CD4-positive, alpha-beta T cell treated with Interleukin-6 for 4 hours (primary cell): ENCODE results near the gene ZAR1.
"Not testable (repeated sequence)": the region's sequence is repeated elsewhere in the genome, so short reads cannot be mapped to it uniquely, and the experiment has no call there.

Experiments
- DNase-seq: peaks from one replicate; pipeline ENCODE4 v3.0.0-alpha.2; 2020; ENCODE audit warnings: mixed read lengths

The ZAR1 gene

GRCh38 chr4:48490012-48490679 is at the start of gene ZAR1:
ZAR1 (plus strand) TSS chr4:48490252; CDS start chr4:48490292, 40 bp downstream.
- DNase-seq = no peak

DNA sequence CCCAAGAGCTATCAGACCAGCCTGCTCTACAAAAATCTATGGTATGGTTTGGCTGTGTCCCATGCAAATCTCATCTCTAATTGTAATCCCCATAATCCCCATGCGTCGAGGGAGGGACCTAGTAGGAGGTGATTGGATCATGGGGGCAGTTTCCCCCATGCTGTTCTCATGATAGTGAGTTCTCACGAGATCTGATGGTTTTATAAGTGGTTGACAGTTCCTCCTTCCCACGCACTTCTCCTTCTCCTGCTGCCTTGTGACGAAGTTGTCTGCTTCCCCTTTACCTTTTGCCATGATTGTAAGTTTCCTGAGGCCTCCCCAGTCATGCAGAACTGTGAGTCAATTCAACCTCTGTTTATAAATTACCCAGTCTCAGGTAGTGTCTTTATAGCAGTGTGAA is 49.1 kb upstream of the ZAR1 start:
- DNase-seq = not testable (repeated sequence)

DNA sequence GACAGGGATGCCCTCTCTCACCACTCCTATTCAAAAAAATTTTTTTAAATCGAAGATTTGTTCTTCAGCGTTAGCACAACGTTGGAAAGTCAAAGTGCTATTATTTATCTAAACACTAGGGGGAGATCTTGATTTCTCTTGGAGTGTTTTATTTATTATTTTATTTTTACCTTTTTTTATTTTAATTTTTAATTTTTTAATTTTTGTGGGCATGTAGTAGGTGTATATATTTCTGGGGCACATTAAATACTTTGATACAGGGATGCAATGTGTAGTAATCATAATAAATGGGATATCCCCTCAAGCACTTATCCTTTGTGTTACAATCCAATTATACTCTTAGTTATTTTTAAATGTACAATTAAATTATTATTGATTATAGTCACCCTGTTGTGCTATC is 44.3 kb upstream of the ZAR1 start:
- DNase-seq = no peak

GRCh38 chr4:48446642-48447041 is 43.4 kb upstream of the ZAR1 start:
- DNase-seq = no peak

DNA sequence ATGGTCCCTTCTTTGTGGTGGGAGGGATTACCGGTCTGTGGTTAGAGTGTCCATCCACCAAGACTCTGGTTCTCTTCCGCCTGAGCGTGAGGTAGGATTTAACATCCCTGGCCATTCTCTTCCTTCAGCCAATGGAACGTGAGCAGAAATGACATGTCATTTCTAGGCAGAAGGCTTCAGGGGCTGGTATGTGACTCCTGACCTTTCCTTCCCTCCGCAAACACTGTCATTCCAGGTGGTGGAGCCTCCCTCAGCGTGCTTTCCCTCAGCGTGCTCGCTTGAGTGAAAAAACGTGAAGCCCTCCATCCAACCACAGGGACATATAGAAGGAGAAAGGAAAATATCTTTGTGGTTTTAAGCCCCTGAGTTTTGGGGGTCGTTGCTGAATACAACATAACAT is 40.9 kb upstream of the ZAR1 start:
- no peak for DNase-seq

GRCh38 chr4:48450740-48451139 is 39.3 kb upstream of the ZAR1 start:
- DNase-seq = no peak

DNA sequence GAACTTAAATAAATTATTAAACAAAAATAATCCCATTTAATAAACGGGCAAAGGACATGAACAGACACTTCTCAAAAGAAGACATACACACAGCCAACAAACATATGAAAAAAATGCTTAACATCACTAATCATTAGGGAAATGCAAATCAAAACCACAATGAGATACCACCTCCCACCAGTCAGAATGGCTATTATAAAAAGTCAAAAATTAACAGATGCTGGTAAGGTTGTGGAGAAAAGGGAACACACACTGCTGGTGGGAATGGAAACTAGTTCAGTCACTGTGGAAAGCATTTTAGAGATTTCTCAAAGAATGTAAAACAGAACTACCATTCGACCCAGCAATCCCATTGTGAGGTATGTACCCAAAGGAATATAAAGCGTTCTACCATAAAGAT is 38.4 kb upstream of the ZAR1 start:
- DNase-seq = not testable (repeated sequence)

GRCh38 chr4:48454591-48454990 is 35.5 kb upstream of the ZAR1 start:
- no peak for DNase-seq

DNA sequence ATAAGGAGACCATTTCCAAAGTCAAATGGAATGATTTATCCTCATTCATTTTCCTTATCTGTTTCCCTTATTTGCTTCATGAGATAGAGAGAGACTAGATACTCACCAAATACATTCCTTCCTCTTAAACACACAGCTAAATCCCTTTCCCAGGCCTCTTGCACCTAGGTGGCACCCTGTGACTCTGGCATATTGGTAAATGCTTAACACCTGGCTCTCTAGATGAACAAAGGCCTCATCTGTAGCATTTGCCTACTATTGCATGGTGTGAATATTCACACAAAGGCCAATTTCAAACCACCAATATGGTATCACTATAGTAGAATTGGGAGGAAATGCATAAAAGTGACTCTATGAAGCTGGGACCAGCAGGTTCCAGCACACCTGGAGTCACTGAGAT is 29.1 kb upstream of the ZAR1 start:
- DNase-seq = no peak

GRCh38 chr4:48462363-48462762 is 27.7 kb upstream of the ZAR1 start:
- DNase-seq = no peak

DNA sequence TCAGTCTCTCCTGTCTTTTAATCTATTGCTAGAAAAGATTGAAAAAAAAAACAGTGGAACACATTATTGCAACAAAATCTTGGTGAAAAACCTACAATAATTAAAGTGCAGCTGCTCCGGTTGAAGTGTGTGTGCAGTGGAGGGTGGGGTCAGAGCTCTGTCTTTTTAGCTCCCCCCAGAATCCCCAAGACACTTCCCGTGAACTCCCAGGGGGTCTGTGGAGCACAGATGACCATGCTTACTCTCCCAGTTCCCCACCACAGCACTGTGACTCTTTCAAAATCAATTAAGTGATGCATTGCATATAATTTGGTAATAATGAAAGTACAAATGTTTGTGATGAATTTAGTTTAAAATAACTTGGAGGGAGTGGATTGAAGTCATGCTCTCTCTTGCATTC is 22.6 kb upstream of the ZAR1 start:
- DNase-seq = no peak

DNA sequence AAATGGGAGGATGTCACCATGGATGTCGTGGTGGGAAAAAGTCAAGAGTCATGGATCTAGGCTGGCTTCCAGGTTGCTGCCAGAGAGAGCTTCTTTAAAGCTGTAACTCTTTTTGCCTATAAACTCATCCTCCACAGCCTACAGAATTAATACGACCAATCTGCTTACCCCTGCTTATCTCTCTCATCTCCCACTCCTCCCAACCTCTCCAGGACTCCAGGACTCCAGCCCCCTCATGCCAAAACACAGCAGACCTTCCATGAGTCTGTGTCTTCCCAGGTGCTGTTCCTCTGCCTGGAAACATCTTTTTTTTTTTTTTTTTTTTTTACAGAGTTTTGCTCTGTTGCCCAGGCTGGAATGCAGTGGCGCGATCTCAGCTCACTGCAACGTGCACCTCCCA is 22.2 kb upstream of the ZAR1 start:
- no peak for DNase-seq

GRCh38 chr4:48470137-48470536 is 19.9 kb upstream of the ZAR1 start:
- no peak for DNase-seq

GRCh38 chr4:48470570-48470969 is 19.5 kb upstream of the ZAR1 start:
- DNase-seq = no peak

DNA sequence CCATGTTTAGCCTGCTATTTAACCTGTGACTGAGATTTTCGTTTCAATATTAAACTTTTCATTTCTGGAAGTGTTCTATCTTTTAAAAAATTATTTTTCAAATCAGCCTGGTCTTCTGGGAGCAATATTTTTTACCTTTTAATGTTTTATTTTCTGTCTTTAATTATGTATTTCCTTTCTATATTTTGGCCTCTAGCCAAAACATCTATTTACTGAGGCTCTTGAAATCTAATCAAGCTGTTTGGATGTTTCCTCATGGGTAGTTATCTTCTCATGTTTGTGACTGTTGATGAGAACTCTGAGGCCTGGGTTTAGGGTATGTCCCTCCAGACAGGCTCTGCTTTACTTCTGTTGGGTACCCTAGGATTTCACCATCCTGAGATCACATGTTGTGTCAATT is 17.3 kb upstream of the ZAR1 start:
- DNase-seq = no peak

- DNase-seq = no peak
Observed at GRCh38 chr4:48475770-48476169, 14.3 kb upstream of the ZAR1 start.

DNA sequence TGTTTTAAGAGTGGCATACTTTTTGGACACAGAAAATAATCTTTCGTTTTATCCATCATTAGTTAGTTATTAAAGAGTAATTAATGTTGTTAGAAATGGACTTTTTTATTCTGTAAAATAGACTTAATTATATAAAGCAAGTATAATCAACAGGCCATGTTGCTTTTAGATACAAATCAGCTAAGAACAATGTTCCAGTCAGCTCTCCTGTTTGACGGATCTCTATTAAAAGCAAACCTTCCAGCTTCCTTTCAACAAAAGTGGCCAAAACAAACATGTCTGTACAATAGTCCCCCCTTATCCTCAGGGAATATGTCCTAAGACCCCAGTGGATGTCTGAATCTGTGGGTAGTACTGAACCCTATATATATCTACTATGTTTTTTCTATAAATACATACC is 11.8 kb upstream of the ZAR1 start:
- no peak for DNase-seq

GRCh38 chr4:48481581-48481980 is 8.5 kb upstream of the ZAR1 start:
- DNase-seq = no peak

DNA sequence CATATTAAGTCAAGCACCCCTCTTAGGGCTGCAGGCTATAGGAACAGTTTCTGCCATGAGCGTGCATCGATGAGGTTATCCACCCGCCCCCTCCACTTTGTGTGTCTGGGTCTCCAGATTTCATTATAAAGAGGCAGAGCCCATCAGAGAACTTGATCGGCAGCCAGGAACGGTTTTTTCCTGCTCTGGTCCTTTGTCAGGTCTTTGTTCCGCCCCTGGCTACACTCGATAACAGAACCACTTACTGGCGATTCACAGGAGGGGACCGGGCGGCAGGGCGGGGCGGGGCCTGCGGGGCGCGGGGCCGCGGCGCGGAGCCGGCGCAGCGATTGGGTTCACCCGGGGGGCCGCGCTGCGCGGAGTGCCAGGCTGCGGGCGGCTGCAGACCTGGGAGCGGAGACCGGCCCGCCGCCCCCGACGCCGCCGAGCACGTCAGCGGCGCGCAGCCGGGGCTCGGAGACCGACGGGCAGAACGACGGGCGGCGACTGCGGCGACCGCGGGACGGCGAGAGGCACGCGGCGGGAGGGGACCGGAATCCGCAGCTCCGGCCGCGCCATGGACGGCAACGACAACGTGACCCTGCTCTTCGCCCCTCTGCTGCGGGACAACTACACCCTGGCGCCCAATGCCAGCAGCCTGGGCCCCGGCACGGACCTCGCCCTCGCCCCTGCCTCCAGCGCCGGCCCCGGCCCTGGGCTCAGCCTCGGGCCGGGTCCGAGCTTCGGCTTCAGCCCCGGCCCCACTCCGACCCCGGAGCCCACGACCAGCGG is 6.9 kb upstream of the ZAR1 start, which contains the start of gene SLC10A4:
Gene SLC10A4 (plus strand): TSS at position 338 of the 771 bp plus-strand sequence. CDS start 219 bp downstream, at position 557.
- DNase-seq = peak; percentile 10

DNA sequence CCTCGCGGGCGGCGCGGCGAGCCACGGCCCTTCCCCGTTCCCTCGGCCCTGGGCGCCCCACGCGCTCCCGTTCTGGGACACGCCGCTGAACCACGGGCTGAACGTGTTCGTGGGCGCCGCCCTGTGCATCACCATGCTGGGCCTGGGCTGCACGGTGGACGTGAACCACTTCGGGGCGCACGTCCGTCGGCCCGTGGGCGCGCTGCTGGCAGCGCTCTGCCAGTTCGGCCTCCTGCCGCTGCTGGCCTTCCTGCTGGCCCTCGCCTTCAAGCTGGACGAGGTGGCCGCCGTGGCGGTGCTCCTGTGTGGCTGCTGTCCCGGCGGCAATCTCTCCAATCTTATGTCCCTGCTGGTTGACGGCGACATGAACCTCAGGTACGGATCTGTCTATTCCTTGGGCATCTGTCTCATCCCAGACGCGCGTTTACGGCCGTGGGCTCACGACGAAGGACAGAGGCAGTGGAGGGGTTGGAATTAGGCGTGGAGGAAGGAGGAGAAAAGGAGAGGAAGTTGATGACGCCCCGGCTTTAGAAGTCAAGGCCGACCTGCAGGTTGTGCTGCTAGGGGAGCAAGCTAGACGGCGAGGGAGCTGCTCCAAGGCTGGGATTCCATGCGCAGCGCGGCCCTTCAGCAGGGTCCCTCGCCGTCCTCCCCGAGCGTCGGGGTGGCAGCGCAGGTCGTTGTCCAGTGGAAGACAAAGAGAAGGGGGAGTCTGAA is 6.1 kb upstream of the ZAR1 start:
- no peak for DNase-seq

- no peak for DNase-seq
Observed at GRCh38 chr4:48484494-48485168, 5.4 kb upstream of the ZAR1 start.

GRCh38 chr4:48489683-48490011 is 405 bp upstream of the ZAR1 start:
- no peak for DNase-seq
